ENCODE data around the gene CACNG4. TPM values are rescaled to one million over a fixed set of nuclear protein-coding genes. Genes with fewer than 3 reads are reported as not detected.

Gene CACNG4
- total RNA-seq, 1 donor from 2014 or later: not detected

- Histone ChIP-seq H3K36me3 (peaks cover 20% of the 10 kb centered on the region), H3K4me3 (no peak overlapping the region), H3K27ac (replicated peaks) (no peak overlapping the region), H3K4me1 (no peaks in the 10 kb centered on the region), H3K27me3 (ENCODE audit: low read depth) (no peaks in the 10 kb centered on the region), H3K9me3 (replicated peaks) (no peaks in the 10 kb centered on the region)
- DNase-seq: no peak
- TF ChIP-seq CTCF (IDR thresholded peaks at IDR 0.05; ENCODE audit: borderline replicate concordance): no peak
- intact Hi-C loops (cut with micrococcal nuclease): no loop called here
Measured at GRCh38 chr17:67074781-67075180, 110.3 kb downstream of the CACNG4 start.

GRCh38 chr17:67076290-67076689, 111.8 kb downstream of the CACNG4 start:
- intact Hi-C loops (cut with micrococcal nuclease): no loop called here
- peaks cover 3% of the 10 kb centered on the region for H3K4me1 ChIP-seq
- no peak for TF ChIP-seq CTCF (IDR thresholded peaks at IDR 0.05; ENCODE audit: borderline replicate concordance)
- DNase-seq: no peak
- peaks cover 23% of the 10 kb centered on the region for H3K36me3 ChIP-seq
- no peak overlapping the region for H3K27ac ChIP-seq (replicated peaks)
- H3K27me3 ChIP-seq (ENCODE audit: low read depth): no peaks in the 10 kb centered on the region
- H3K9me3 ChIP-seq (replicated peaks): no peaks in the 10 kb centered on the region
- H3K4me3 ChIP-seq: no peak overlapping the region

- Histone ChIP-seq H3K4me3 (no peak overlapping the region), H3K27me3 (ENCODE audit: low read depth) (no peaks in the 10 kb centered on the region), H3K9me3 (replicated peaks) (no peaks in the 10 kb centered on the region), H3K4me1 (peaks cover 7% of the 10 kb centered on the region), H3K27ac (replicated peaks) (no peak overlapping the region), H3K36me3 (peaks cover 34% of the 10 kb centered on the region)
- intact Hi-C loops (cut with micrococcal nuclease): no loop called here
- no peak for TF ChIP-seq CTCF (IDR thresholded peaks at IDR 0.05; ENCODE audit: borderline replicate concordance)
- DNase-seq: no peak
Measured at GRCh38 chr17:67078292-67078691, 113.8 kb downstream of the CACNG4 start.

GRCh38 chr17:67079491-67079890, 115.0 kb downstream of the CACNG4 start:
- no peaks in the 10 kb centered on the region for H3K27me3 ChIP-seq (ENCODE audit: low read depth)
- no peak overlapping the region for H3K4me3 ChIP-seq
- no peak overlapping the region for H3K27ac ChIP-seq (replicated peaks)
- DNase-seq: no peak
- no peaks in the 10 kb centered on the region for H3K9me3 ChIP-seq (replicated peaks)
- TF ChIP-seq CTCF (IDR thresholded peaks at IDR 0.05; ENCODE audit: borderline replicate concordance): no peak
- H3K36me3 ChIP-seq: peaks cover 31% of the 10 kb centered on the region
- intact Hi-C loops (cut with micrococcal nuclease): no loop called here
- H3K4me1 ChIP-seq: peaks cover 7% of the 10 kb centered on the region

- no peak overlapping the region for H3K4me3 ChIP-seq
- no peaks in the 10 kb centered on the region for H3K27me3 ChIP-seq (ENCODE audit: low read depth)
- DNase-seq: no peak
- H3K27ac ChIP-seq (replicated peaks): no peak overlapping the region
- no peaks in the 10 kb centered on the region for H3K9me3 ChIP-seq (replicated peaks)
- H3K36me3 ChIP-seq: peaks cover 33% of the 10 kb centered on the region
- H3K4me1 ChIP-seq: peaks cover 7% of the 10 kb centered on the region
- intact Hi-C loops (cut with micrococcal nuclease): no loop called here
- TF ChIP-seq CTCF (IDR thresholded peaks at IDR 0.05; ENCODE audit: borderline replicate concordance): no peak
Measured at GRCh38 chr17:67080804-67081203, 116.3 kb downstream of the CACNG4 start.

- Histone ChIP-seq H3K27ac (replicated peaks) (no peak overlapping the region), H3K9me3 (replicated peaks) (no peaks in the 10 kb centered on the region), H3K27me3 (ENCODE audit: low read depth) (no peaks in the 10 kb centered on the region), H3K36me3 (peaks cover 44% of the 10 kb centered on the region), H3K4me1 (peaks cover 7% of the 10 kb centered on the region), H3K4me3 (no peak overlapping the region)
- no peak for TF ChIP-seq CTCF (IDR thresholded peaks at IDR 0.05; ENCODE audit: borderline replicate concordance)
- DNase-seq: no peak
- intact Hi-C loops (cut with micrococcal nuclease): no loop called here
Measured at GRCh38 chr17:67082107-67082506, 117.6 kb downstream of the CACNG4 start.
